A549 (cell line): ENCODE results near the gene OTUD3. TPM values are rescaled to one million over a fixed set of nuclear protein-coding genes. Genes with fewer than 3 reads are reported as not detected.

Experiments used
- ATAC-seq, 2 experiments: fragments of 200-7000 bp in 1 of 2; fragments of >200 bp in 1 of 2; cut with Nextera tagmentation in 1 of 2; cut with Tn5 transposase in 1 of 2; 3 replicates each; pipeline versions ENCODE4 v1.8.0 to v1.9.1; 2018 to 2020; ENCODE audit warnings: mild to moderate bottlenecking in 1 of 2, moderate library complexity in 1 of 2
- CTCF ChIA-PET: fragments of 300-600 bp; sonication (Branson Sonifier 250); formaldehyde crosslinking; extraction: SDS; loops from one replicate; lab custom pipeline; 2021; ENCODE audit warnings: antibody characterized with exemption, inconsistent platforms; lab: Yijun Ruan, JAX
- POLR2A ChIA-PET: fragments of 350-600 bp; formaldehyde crosslinking; extraction: SDS; loops from one replicate; lab custom pipeline; 2021; ENCODE audit warnings: antibody characterized with exemption, inconsistent platforms; lab: Yijun Ruan, JAX
- DNase-seq, 2 experiments: peaks; one replicate each; pipeline versions ENCODE4 v3.0.0 to v3.0.0-alpha.2; 2011 to 2016; ENCODE audit warnings: low read depth in 1 of 2, low spot score in 1 of 2
- FAIRE-seq: peaks from 2 replicates; lab custom pipeline; 2011; peaks lifted over from hg19 to GRCh38; lab: Jason Lieb, UNC
- H3K27ac ChIP-seq, 2 experiments: fragments of >200 bp; sonication (Bioruptor Twin); formaldehyde crosslinking; 3 replicates each; pipeline ENCODE4 v1.5.1; 2016 to 2017
- H3K4me1 ChIP-seq: fragments of >200 bp; sonication (Bioruptor Twin); formaldehyde crosslinking; 3 replicates; pipeline ENCODE4 v1.6.1; 2016
- H3K4me2 ChIP-seq: fragments of >200 bp; sonication (Bioruptor Twin); formaldehyde crosslinking; 3 replicates; pipeline ENCODE4 v1.6.1; 2016
- H3K4me3 ChIP-seq: fragments of >200 bp; sonication (Bioruptor Twin); formaldehyde crosslinking; 3 replicates; pipeline ENCODE4 v1.5.1; 2016
- H3K9me3 ChIP-seq: fragments of >200 bp; sonication (Bioruptor Twin); formaldehyde crosslinking; 3 replicates; pipeline ENCODE4 v1.6.1; 2016
- CHD4 ChIP-seq: fragments of 200-600 bp; sonication (generic); IDR thresholded peaks from 2 replicates; pipeline ENCODE4 v1.6.1; 2016; ENCODE audit warnings: antibody characterized with exemption, mild to moderate bottlenecking, borderline replicate concordance
- E2F6 ChIP-seq: IDR thresholded peaks from 2 replicates; pipeline ENCODE4 v1.6.1; 2012; ENCODE audit warnings: low read depth, borderline replicate concordance
- EHMT2 ChIP-seq: fragments of 200-600 bp; sonication (generic); IDR thresholded peaks from 2 replicates; pipeline ENCODE4 v1.6.1; 2016; ENCODE audit warnings: antibody characterized with exemption, low read depth, mild to moderate bottlenecking, moderate library complexity
- ELK1 ChIP-seq: fragments of 150-350 bp; IDR thresholded peaks from 2 replicates; pipeline ENCODE4 v1.6.1; 2014; ENCODE audit warnings: low read depth, mild to moderate bottlenecking, low read length
- FOSB ChIP-seq: fragments of 250-450 bp; sonication (Bioruptor Pico); IDR thresholded peaks from 2 replicates; pipeline ENCODE4 v1.5.0; 2020; ENCODE audit warnings: mild to moderate bottlenecking, moderate library complexity
- HEYL ChIP-seq: fragments of 250-450 bp; sonication (Bioruptor Pico); IDR thresholded peaks from 2 replicates; pipeline ENCODE4 v1.8.0; 2021; ENCODE audit warnings: mild to moderate bottlenecking, moderate library complexity
- JUNB ChIP-seq: fragments of >200 bp; sonication (Bioruptor Twin); formaldehyde crosslinking; IDR thresholded peaks from 2 replicates; pipeline ENCODE4 v1.6.1; 2016
- KDM1A ChIP-seq: fragments of 200-600 bp; sonication (generic); IDR thresholded peaks from 2 replicates; pipeline ENCODE4 v1.6.1; 2016; ENCODE audit warnings: low read depth, mild to moderate bottlenecking
- MAFK ChIP-seq: fragments of 450-650 bp; IDR thresholded peaks from 2 replicates; pipeline ENCODE4 v1.6.1; 2014; ENCODE audit not compliant: partially characterized antibody
- MAX ChIP-seq: IDR thresholded peaks from 2 replicates; pipeline ENCODE4 v1.6.1; 2012
- REST ChIP-seq: fragments of 200-600 bp; sonication (generic); IDR thresholded peaks from 2 replicates; pipeline ENCODE4 v1.6.1; 2016; ENCODE audit warnings: antibody characterized with exemption, mild to moderate bottlenecking, moderate library complexity
- RFX5 ChIP-seq: fragments of 450-650 bp; IDR thresholded peaks from 2 replicates; pipeline ENCODE4 v1.7.1; 2014; ENCODE audit warnings: antibody characterized with exemption, mild to moderate bottlenecking, moderate library complexity
- SMC3 ChIP-seq: fragments of >200 bp; sonication (Bioruptor Twin); formaldehyde crosslinking; IDR thresholded peaks from 3 replicates; pipeline ENCODE4 v1.6.1; 2018; ENCODE audit warnings: inconsistent platforms
- ZC3H11A ChIP-seq: fragments of 450-650 bp; IDR thresholded peaks from 2 replicates; pipeline ENCODE4 v1.6.1; 2014; ENCODE audit warnings: antibody characterized with exemption, mild to moderate bottlenecking
- ZSCAN20 ChIP-seq: fragments of 250-450 bp; sonication (Bioruptor Pico); IDR thresholded peaks from 2 replicates; pipeline ENCODE4 v1.8.0; 2022; ENCODE audit warnings: mild to moderate bottlenecking, moderate library complexity
- WGBS: methylation state at CpG from one replicate; pipeline ENCODE4 v1.1.6; 2017; ENCODE audit errors: missing lambda C conversion rate; 5-methylcytosine and 5-hydroxymethylcytosine counted together
- polyA plus RNA-seq, 4 experiments: library from polyadenylated mRNA; depleted of rRNA in 3 of 4; stranded (reverse); fragments of >200 nt; fragmentation: RNase III in 1 of 4; extraction: RNeasy Plus Mini Kit Qiagen cat#74134 plus additional on column Dnase treatment in 1 of 4; gene quantifications; 2 replicates in 3 of 4; 3 replicates in 1 of 4; pipeline ENCODE4 v1.2.3, GENCODE V29; 2011 to 2017
- TF ChIP-seq, protein P1 (sequence below): fragments of 250-450 bp; sonication (Bioruptor Pico); IDR thresholded peaks from 2 replicates; pipeline ENCODE4 v1.5.0; 2020; ENCODE audit warnings: low read depth, mild to moderate bottlenecking, moderate library complexity
- TF ChIP-seq, protein P2 (sequence below): fragments of >200 bp; sonication (Bioruptor Twin); formaldehyde crosslinking; IDR thresholded peaks from 3 replicates; pipeline ENCODE4 v1.5.1; 2016

OTUD3 gene
- polyA plus RNA-seq, 2 of the 4 experiments (the other 2 are of a cell fraction) = 3.5 to 4.9 TPM

DNA sequence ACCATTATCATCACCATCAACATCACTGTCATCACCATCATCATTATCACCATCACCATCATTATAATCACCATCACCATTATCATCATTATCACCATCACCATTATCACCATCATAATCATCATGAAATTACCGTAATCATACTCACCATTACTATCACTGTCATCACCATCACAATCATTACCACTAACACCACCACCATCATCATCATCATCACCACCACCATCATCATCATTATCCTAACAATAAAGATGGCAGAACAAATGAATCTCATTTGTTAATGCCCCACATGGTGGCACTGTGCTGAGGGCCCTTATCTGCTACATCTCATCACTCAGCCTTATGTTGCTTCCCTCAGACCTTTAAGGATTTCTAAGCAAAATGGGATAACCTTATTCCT is 50.7 kb downstream of the OTUD3 start:
- ATAC-seq (no peak), FAIRE-seq (no peak)

More for the DNA sequence above, 50.7 kb downstream of the OTUD3 start:
- no peak overlapping the region for H3K4me3 ChIP-seq
- TF ChIP-seq, protein P1, sequence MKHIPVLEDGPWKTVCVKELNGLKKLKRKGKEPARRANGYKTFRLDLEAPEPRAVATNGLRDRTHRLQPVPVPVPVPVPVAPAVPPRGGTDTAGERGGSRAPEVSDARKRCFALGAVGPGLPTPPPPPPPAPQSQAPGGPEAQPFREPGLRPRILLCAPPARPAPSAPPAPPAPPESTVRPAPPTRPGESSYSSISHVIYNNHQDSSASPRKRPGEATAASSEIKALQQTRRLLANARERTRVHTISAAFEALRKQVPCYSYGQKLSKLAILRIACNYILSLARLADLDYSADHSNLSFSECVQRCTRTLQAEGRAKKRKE (CRISPR knock-in tag) = no peak
- TF ChIP-seq MAFK (no peak), MAX (no peak), FOSB (CRISPR knock-in tag) (no peak), ZC3H11A (no peak), KDM1A (no peak), HEYL (CRISPR knock-in tag) (no peak), CHD4 (no peak), ELK1 (no peak), E2F6 (no peak), JUNB (no peak), SMC3 (no peak), REST (no peak), EHMT2 (no peak), RFX5 (no peak), ZSCAN20 (CRISPR knock-in tag) (no peak)
- TF ChIP-seq, protein P2, sequence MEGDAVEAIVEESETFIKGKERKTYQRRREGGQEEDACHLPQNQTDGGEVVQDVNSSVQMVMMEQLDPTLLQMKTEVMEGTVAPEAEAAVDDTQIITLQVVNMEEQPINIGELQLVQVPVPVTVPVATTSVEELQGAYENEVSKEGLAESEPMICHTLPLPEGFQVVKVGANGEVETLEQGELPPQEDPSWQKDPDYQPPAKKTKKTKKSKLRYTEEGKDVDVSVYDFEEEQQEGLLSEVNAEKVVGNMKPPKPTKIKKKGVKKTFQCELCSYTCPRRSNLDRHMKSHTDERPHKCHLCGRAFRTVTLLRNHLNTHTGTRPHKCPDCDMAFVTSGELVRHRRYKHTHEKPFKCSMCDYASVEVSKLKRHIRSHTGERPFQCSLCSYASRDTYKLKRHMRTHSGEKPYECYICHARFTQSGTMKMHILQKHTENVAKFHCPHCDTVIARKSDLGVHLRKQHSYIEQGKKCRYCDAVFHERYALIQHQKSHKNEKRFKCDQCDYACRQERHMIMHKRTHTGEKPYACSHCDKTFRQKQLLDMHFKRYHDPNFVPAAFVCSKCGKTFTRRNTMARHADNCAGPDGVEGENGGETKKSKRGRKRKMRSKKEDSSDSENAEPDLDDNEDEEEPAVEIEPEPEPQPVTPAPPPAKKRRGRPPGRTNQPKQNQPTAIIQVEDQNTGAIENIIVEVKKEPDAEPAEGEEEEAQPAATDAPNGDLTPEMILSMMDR = no peak
- DNase-seq = no peak
- H3K4me1 ChIP-seq = no peaks in the 10 kb centered on the region
- ChIA-PET POLR2A (no interaction called here), CTCF (no interaction called here)
- 0% methylated on average over 1 of the region's 1 CpG for WGBS
- H3K9me3 ChIP-seq = peaks cover 11% of the 10 kb centered on the region; the same call in 2 of the 3 replicates
- H3K4me2 ChIP-seq = no peak overlapping the region
- H3K27ac ChIP-seq = no peak overlapping the region
